ENCODE data around the gene EVI5L. TPM values are rescaled to one million over a fixed set of nuclear protein-coding genes. Genes with fewer than 3 reads are reported as not detected.
A peak's percentile ranks its signal among the peaks of the same experiment; 100 is the strongest.

The EVI5L gene
- polyA plus RNA-seq, 1 donor from 2014 or later, result 50.6 TPM

GRCh38 chr19:7902796-7903243 is 72.8 kb downstream of the EVI5L start:
- Histone ChIP-seq H3K79me2 (replicated peaks; ENCODE audit: insufficient read depth, low read length) (peaks cover 22% of the 10 kb centered on the region), H2AFZ (ENCODE audit: low read depth, low read length) (peak overlapping the region; percentile 80), H3F3A (ENCODE audit: insufficient read depth, low read length, poor library complexity, severe bottlenecking) (no peaks in the 10 kb centered on the region), H3K9me3 (ENCODE audit: low read length) (no peaks in the 10 kb centered on the region), H3K4me2 (ENCODE audit: low read length) (peak overlapping the region; percentile 88), H3K9me2 (ENCODE audit: insufficient read depth, low read length) (no peaks in the 10 kb centered on the region), H4K20me1 (ENCODE audit: insufficient read depth) (no peaks in the 10 kb centered on the region), H3K4me3 (ENCODE audit: low read length) (peak overlapping the region; percentile 77), H3K36me3 (ENCODE audit: insufficient read depth, low read length) (no peaks in the 10 kb centered on the region), H3K27ac (ENCODE audit: low read length) (peak overlapping the region; percentile 85), H3K9ac (ENCODE audit: low read length) (peak overlapping the region; percentile 82), H3K27me3 (ENCODE audit: insufficient read depth, low read depth, low read length) (no peaks in the 10 kb centered on the region)
- TF ChIP-seq POLR2AphosphoS5 (IDR thresholded peaks at IDR 0.05) (no peak), EP300 (conservative IDR thresholded peaks at IDR 0.05; ENCODE audit: poor library complexity, severe bottlenecking) (no peak), SMC3 (conservative IDR thresholded peaks at IDR 0.05; ENCODE audit: poor library complexity) (no peak), TAF1 (IDR thresholded peaks at IDR 0.05; ENCODE audit: low read depth) (no peak), EZH2 (IDR thresholded peaks at IDR 0.05; ENCODE audit: borderline replicate concordance, insufficient read depth, low read length, poor library complexity, severe bottlenecking) (no peak), MXI1 (conservative IDR thresholded peaks at IDR 0.05; ENCODE audit: poor library complexity, severe bottlenecking) (no peak), CTCF (IDR thresholded peaks at IDR 0.05; ENCODE audit: poor library complexity, severe bottlenecking) (no peak), RAD21 (conservative IDR thresholded peaks at IDR 0.05) (no peak), REST (IDR thresholded peaks at IDR 0.05; ENCODE audit: borderline replicate concordance) (no peak)

- H3F3A ChIP-seq (ENCODE audit: insufficient read depth, low read length, poor library complexity, severe bottlenecking), result no peaks in the 10 kb centered on the region
- H2AFZ ChIP-seq (ENCODE audit: low read depth, low read length), result peak within 1 kb of the TSS; percentile 80
- no peaks in the 10 kb centered on the region for H3K27me3 ChIP-seq (ENCODE audit: insufficient read depth, low read depth, low read length)
- no peaks in the 10 kb centered on the region for H3K36me3 ChIP-seq (ENCODE audit: insufficient read depth, low read length)
- H4K20me1 ChIP-seq (ENCODE audit: insufficient read depth), result no peaks in the 10 kb centered on the region
- H3K79me2 ChIP-seq (replicated peaks; ENCODE audit: insufficient read depth, low read length), result peaks cover 22% of the 10 kb centered on the region
- TF ChIP-seq MXI1 (conservative IDR thresholded peaks at IDR 0.05; ENCODE audit: poor library complexity, severe bottlenecking) (peak; percentile 85), TAF1 (IDR thresholded peaks at IDR 0.05; ENCODE audit: low read depth) (peak; percentile 76), CTCF (IDR thresholded peaks at IDR 0.05; ENCODE audit: poor library complexity, severe bottlenecking) (peak; percentile 100), REST (IDR thresholded peaks at IDR 0.05; ENCODE audit: borderline replicate concordance) (peak; percentile 76), SMC3 (conservative IDR thresholded peaks at IDR 0.05; ENCODE audit: poor library complexity) (peak; percentile 76), RAD21 (conservative IDR thresholded peaks at IDR 0.05) (peak; percentile 79), EP300 (conservative IDR thresholded peaks at IDR 0.05; ENCODE audit: poor library complexity, severe bottlenecking) (peak; percentile 34), EZH2 (IDR thresholded peaks at IDR 0.05; ENCODE audit: borderline replicate concordance, insufficient read depth, low read length, poor library complexity, severe bottlenecking) (no peak), POLR2AphosphoS5 (IDR thresholded peaks at IDR 0.05) (peak; percentile 90)
- H3K9me3 ChIP-seq (ENCODE audit: low read length), result no peaks in the 10 kb centered on the region
- H3K27ac ChIP-seq (ENCODE audit: low read length), result peak within 1 kb of the TSS; percentile 85
- H3K9me2 ChIP-seq (ENCODE audit: insufficient read depth, low read length), result no peaks in the 10 kb centered on the region
- H3K9ac ChIP-seq (ENCODE audit: low read length), result peak within 1 kb of the TSS; percentile 88
- peak within 1 kb of the TSS; percentile 95 for H3K4me3 ChIP-seq (ENCODE audit: low read length)
- H3K4me2 ChIP-seq (ENCODE audit: low read length), result peak within 1 kb of the TSS; percentile 88
Observed at GRCh38 chr19:7903244-7904073, 73.4 kb downstream of the EVI5L start, which contains the start of gene MAP2K7. TSS of gene MAP2K7 (plus strand) at chr19:7903877. CDS start at chr19:7903945, 68 bp downstream.
